Endothelial cell (in vitro differentiated cells): ENCODE results near the gene SCYGR1. TPM values are rescaled to one million over a fixed set of nuclear protein-coding genes. Genes with fewer than 3 reads are reported as not detected.

Source experiments
- DNase-seq: peaks from one replicate; pipeline ENCODE4 v3.0.0; 2021; ENCODE audit warnings: low spot score
- H3K27ac Mint-ChIP-seq: one replicate; pipeline ENCODE4 v1.8.0; 2021; ENCODE audit warnings: mixed read lengths, inconsistent platforms; ENCODE audit not compliant: unreplicated experiment
- H3K27me3 Mint-ChIP-seq: one replicate; pipeline ENCODE4 v1.8.0; 2021; ENCODE audit warnings: mild to moderate bottlenecking, moderate library complexity, mixed read lengths, inconsistent platforms; ENCODE audit not compliant: unreplicated experiment
- H3K36me3 Mint-ChIP-seq: one replicate; pipeline ENCODE4 v1.8.0; 2021; ENCODE audit warnings: mild to moderate bottlenecking, low read depth, mixed read lengths, inconsistent platforms; ENCODE audit not compliant: unreplicated experiment
- H3K4me1 Mint-ChIP-seq: one replicate; pipeline ENCODE4 v1.8.0; 2021; ENCODE audit warnings: mild to moderate bottlenecking, mixed read lengths, inconsistent platforms; ENCODE audit not compliant: unreplicated experiment
- H3K4me3 Mint-ChIP-seq: one replicate; pipeline ENCODE4 v1.8.0; 2021; ENCODE audit warnings: mild to moderate bottlenecking, mixed read lengths, inconsistent platforms; ENCODE audit not compliant: unreplicated experiment
- H3K9me3 Mint-ChIP-seq: one replicate; pipeline ENCODE4 v1.8.0; 2021; ENCODE audit warnings: mixed read lengths, inconsistent platforms; ENCODE audit not compliant: unreplicated experiment
- total RNA-seq: library from RNA; stranded (reverse); fragmentation: NEBNext Ultra II Directional; extraction: Animal tissue kit (Norgen Biotek cat#: 25700); gene quantifications from one replicate; pipeline ENCODE4 v1.2.1, GENCODE V29; 2021; ENCODE audit not compliant: unreplicated experiment
- TF ChIP-seq, protein P1 (sequence below): fragments of 200-600 bp; sonication (generic); IDR thresholded peaks from one replicate; pipeline ENCODE4 v1.5.0; 2021; ENCODE audit warnings: antibody characterized with exemption; ENCODE audit not compliant: unreplicated experiment

The SCYGR1 gene
- total RNA-seq, 1 donor from 2014 or later: not detected

DNA sequence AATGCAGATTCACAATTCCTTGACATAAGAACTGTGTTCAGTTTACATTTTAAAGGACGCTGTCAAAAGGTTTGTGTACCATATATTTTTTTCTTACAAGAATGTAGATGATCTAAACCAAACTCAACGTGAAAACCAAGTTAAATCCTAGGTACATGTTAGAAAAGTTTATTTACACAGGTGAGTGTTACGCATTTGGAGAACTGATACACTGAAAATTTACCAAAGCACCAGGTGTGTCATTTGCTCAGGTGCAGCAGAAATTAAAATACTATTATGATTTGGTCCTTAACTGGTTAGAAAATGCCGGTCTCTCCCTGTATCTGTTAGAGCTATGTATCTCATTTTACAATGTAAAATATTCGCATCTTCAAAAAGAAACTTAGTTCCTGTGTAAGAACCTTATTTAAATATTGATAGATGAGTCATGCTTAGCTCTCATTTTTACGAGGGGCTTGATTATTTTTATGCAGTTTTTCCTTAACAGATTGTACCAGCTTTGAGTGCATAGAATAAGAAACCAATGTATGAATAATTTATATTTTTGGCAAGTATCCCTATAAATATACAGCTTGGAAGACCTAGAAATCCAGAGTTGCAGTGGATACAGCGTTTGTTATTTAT, 37.6 kb downstream of the SCYGR1 start:
- no peaks in the 10 kb centered on the region for H3K36me3 Mint-ChIP-seq
- H3K27ac Mint-ChIP-seq: no peak overlapping the region
- TF ChIP-seq, protein P1, sequence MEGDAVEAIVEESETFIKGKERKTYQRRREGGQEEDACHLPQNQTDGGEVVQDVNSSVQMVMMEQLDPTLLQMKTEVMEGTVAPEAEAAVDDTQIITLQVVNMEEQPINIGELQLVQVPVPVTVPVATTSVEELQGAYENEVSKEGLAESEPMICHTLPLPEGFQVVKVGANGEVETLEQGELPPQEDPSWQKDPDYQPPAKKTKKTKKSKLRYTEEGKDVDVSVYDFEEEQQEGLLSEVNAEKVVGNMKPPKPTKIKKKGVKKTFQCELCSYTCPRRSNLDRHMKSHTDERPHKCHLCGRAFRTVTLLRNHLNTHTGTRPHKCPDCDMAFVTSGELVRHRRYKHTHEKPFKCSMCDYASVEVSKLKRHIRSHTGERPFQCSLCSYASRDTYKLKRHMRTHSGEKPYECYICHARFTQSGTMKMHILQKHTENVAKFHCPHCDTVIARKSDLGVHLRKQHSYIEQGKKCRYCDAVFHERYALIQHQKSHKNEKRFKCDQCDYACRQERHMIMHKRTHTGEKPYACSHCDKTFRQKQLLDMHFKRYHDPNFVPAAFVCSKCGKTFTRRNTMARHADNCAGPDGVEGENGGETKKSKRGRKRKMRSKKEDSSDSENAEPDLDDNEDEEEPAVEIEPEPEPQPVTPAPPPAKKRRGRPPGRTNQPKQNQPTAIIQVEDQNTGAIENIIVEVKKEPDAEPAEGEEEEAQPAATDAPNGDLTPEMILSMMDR: no peak
- no peaks in the 10 kb centered on the region for H3K4me1 Mint-ChIP-seq
- H3K9me3 Mint-ChIP-seq: no peaks in the 10 kb centered on the region
- H3K4me3 Mint-ChIP-seq: no peak overlapping the region
- no peak for DNase-seq
- H3K27me3 Mint-ChIP-seq: no peaks in the 10 kb centered on the region

DNA sequence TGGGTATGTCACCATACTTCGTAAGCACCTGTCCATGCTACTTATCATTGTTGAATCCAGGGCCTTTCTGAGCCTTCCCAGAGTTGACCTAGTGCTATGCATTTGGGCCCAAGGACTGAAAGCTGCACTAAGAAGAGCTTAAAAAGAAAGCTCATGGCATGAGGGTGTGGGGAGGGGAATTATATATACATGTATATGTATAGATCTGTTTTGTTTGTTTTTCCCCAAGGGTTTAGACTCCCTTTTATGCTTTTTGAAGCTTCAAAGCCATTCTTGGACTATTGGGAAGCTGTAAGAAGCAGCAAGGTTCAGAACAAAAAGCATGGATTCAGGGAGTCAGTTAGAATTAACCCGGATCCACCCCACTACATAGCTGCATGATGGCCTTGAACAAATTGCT, 39.4 kb downstream of the SCYGR1 start:
- TF ChIP-seq, protein P1: no peak
- H3K27ac Mint-ChIP-seq: no peak overlapping the region
- no peak overlapping the region for H3K4me3 Mint-ChIP-seq
- H3K27me3 Mint-ChIP-seq: no peaks in the 10 kb centered on the region
- H3K4me1 Mint-ChIP-seq: no peaks in the 10 kb centered on the region
- H3K36me3 Mint-ChIP-seq: no peaks in the 10 kb centered on the region
- H3K9me3 Mint-ChIP-seq: no peaks in the 10 kb centered on the region
- DNase-seq: no peak

DNA sequence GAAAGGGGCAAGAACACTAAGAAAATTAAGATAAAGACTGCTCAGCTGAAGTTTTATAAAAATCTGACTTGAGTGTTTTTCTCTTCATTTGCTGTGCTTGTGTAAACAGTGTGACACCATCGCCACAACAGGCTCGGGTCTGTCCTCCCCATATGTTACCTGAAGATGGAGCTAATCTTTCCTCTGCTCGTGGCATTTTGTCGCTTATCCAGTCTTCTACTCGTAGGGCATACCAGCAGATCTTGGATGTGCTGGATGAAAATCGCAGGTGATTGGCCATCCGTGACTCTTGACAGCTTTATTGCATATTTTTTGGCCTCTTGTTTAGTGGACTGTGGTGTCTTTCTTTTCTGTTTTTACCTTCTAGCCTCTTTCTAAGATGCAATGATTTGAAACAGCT, 40.6 kb downstream of the SCYGR1 start:
- H3K36me3 Mint-ChIP-seq: no peaks in the 10 kb centered on the region
- no peaks in the 10 kb centered on the region for H3K9me3 Mint-ChIP-seq
- TF ChIP-seq, protein P1: no peak
- H3K4me1 Mint-ChIP-seq: no peaks in the 10 kb centered on the region
- no peak for DNase-seq
- no peak overlapping the region for H3K4me3 Mint-ChIP-seq
- no peak overlapping the region for H3K27ac Mint-ChIP-seq
- no peaks in the 10 kb centered on the region for H3K27me3 Mint-ChIP-seq

DNA sequence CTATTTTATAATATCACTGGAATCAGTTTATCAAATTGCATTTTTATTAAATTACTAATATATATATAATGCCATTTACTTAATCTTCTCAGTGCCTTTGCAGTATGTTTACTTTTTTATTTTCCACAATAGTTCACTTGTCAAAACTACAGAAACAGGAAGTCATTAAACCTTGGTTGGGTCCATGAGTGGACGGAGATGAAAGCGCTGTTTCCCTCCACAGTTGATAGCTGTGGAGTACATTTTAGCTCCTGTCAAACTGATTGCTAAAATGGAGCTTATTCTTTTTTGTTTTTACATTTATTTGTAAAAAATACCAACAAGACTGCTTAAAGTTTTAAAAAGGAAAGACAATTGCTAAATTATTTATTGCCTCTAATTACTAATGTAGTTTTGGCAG, 43.5 kb downstream of the SCYGR1 start:
- Mint-ChIP-seq H3K27me3 (no peaks in the 10 kb centered on the region), H3K4me3 (no peak overlapping the region), H3K27ac (no peak overlapping the region), H3K4me1 (no peaks in the 10 kb centered on the region), H3K36me3 (no peaks in the 10 kb centered on the region), H3K9me3 (no peaks in the 10 kb centered on the region)
- no peak for DNase-seq
- TF ChIP-seq, protein P1: no peak

DNA sequence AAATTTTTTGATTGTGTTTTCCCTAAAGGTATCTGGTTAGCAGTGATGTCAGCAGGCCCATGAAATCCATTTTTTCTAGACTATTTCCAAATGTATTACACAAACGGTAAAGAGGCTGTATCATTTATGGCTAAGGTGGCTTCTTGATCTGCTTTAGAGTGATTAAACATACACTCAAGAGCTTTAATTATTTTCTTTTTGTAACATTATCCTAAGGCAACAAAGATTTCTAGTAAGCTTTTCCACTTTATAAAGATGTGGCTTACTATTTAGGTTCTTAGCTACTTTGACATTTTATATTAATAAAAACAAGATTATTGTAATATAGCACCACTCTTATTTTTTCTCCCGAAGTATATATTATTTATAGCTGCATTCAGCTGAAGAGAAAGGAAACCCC, 46.2 kb downstream of the SCYGR1 start:
- H3K4me1 Mint-ChIP-seq: no peaks in the 10 kb centered on the region
- TF ChIP-seq, protein P1: no peak
- H3K27ac Mint-ChIP-seq: no peak overlapping the region
- H3K36me3 Mint-ChIP-seq: peaks cover 6% of the 10 kb centered on the region
- H3K4me3 Mint-ChIP-seq: no peak overlapping the region
- DNase-seq: no peak
- H3K9me3 Mint-ChIP-seq: no peaks in the 10 kb centered on the region
- no peaks in the 10 kb centered on the region for H3K27me3 Mint-ChIP-seq
